PC-9 (cell line): Measurements from ENCODE around the gene TCF12. TPM values are rescaled to one million over a fixed set of nuclear protein-coding genes. Genes with fewer than 3 reads are reported as not detected.

Source experiments
- BruUV-seq: library from RNA; stranded (reverse); fragments of 400-500 nt; replicated peaks from 2 replicates; lab custom pipeline; 2021; lab: Mats Ljungman, UMichigan
- CTCF ChIA-PET: fragments of 300-600 bp; sonication (Branson Sonifier 250); formaldehyde crosslinking; loops from one replicate; lab custom pipeline; 2022; ENCODE audit warnings: antibody characterized with exemption; lab: Charles Lee
- POLR2A ChIA-PET: fragments of 300-600 bp; sonication (Branson Sonifier 250); formaldehyde crosslinking; loops from one replicate; lab custom pipeline; 2022; ENCODE audit warnings: antibody characterized with exemption; ENCODE audit not compliant: unreplicated experiment; lab: Charles Lee
- DNase-seq, 2 experiments: peaks; one replicate each; pipeline versions ENCODE4 v3.0.0 to v3.0.0-alpha.2; 2015 to 2022; ENCODE audit warnings: mixed read lengths in 1 of 2
- H2AFZ ChIP-seq: fragments of 200-600 bp; sonication (generic); 2 replicates; pipeline ENCODE4 v1.8.1; 2017; ENCODE audit warnings: antibody characterized with exemption
- H3F3A ChIP-seq: fragments of 200-600 bp; sonication (generic); 2 replicates; pipeline ENCODE4 v1.8.1; 2017; ENCODE audit warnings: antibody characterized with exemption, mild to moderate bottlenecking, low read depth; ENCODE audit not compliant: insufficient read depth
- H3K27ac ChIP-seq: fragments of 200-600 bp; sonication (generic); 2 replicates; pipeline ENCODE4 v1.6.1; 2016; ENCODE audit warnings: mixed run types
- H3K27me3 ChIP-seq: fragments of 200-600 bp; sonication (generic); 2 replicates; pipeline ENCODE4 v1.6.1; 2016; ENCODE audit warnings: low read depth, mixed run types; ENCODE audit not compliant: insufficient read depth
- H3K36me3 ChIP-seq: fragments of 200-600 bp; sonication (generic); 2 replicates; pipeline ENCODE4 v1.6.1; 2016; ENCODE audit warnings: low read depth, mixed run types
- H3K4me1 ChIP-seq: fragments of 200-600 bp; sonication (generic); replicated peaks from 2 replicates; pipeline ENCODE4 v1.6.1; 2016; ENCODE audit warnings: mixed run types; ENCODE audit not compliant: insufficient read depth
- H3K4me2 ChIP-seq: fragments of 200-600 bp; sonication (generic); 2 replicates; pipeline ENCODE4 v1.6.1; 2017; ENCODE audit warnings: mixed run types
- H3K4me3 ChIP-seq: fragments of 200-600 bp; sonication (generic); 2 replicates; pipeline ENCODE4 v1.6.1; 2016; ENCODE audit warnings: mixed run types
- H3K79me2 ChIP-seq: fragments of 200-600 bp; sonication (generic); 2 replicates; pipeline ENCODE4 v1.6.1; 2017; ENCODE audit warnings: low read depth, mixed run types
- H3K9me2 ChIP-seq: fragments of 200-600 bp; sonication (generic); 2 replicates; pipeline ENCODE4 v1.8.1; 2017; ENCODE audit warnings: mild to moderate bottlenecking; ENCODE audit not compliant: insufficient read depth
- H3K9me3 ChIP-seq: fragments of 200-600 bp; sonication (generic); 2 replicates; pipeline ENCODE4 v1.8.1; 2016; ENCODE audit warnings: low read depth; ENCODE audit not compliant: insufficient read depth
- H4K20me1 ChIP-seq: fragments of 200-600 bp; sonication (generic); 2 replicates; pipeline ENCODE4 v1.8.1; 2017; ENCODE audit not compliant: insufficient read depth
- EZH2 ChIP-seq: fragments of 200-600 bp; sonication (generic); IDR thresholded peaks from 2 replicates; pipeline ENCODE4 v1.8.0; 2017; ENCODE audit warnings: antibody characterized with exemption, low read depth
- intact Hi-C: fragments of 100-400 bp; cut with micrococcal nuclease; formaldehyde crosslinking; loops from one replicate; pipeline ENCODE4 v1.10.0; 2022; ENCODE audit not compliant: unreplicated experiment
- total RNA-seq: library from RNA; stranded (reverse); gene quantifications from 2 replicates; pipeline ENCODE4 v1.2.3, GENCODE V29; 2021
- TF ChIP-seq, protein P1 (sequence below): fragments of 200-600 bp; sonication (generic); conservative IDR thresholded peaks from 2 replicates; pipeline ENCODE4 v1.6.1; 2017; ENCODE audit warnings: mixed run types, antibody characterized with exemption, mild to moderate bottlenecking, moderate library complexity

TCF12 gene
- total RNA-seq, 1 experiment from 2014 or later: 60.1 TPM

DNA sequence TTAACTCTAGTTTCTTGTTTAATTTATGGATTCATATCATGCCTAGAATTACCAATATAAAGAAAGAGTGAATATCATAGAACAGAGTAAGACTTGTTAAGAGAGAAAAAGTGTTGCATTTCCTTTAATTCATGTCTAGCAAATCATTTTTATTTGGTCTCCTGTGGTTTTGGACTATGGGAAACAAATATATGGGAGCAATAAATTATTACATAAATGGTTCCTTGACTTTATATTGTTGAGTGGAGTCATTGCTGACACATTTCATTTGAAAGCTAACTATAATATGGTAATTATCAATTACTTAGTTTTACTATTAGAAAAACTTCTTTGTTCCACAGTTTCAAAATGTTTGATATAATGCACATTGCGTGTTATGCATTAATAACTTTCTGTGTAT, 313.1 kb downstream of the TCF12 start:
- Histone ChIP-seq H3K9me3 (no peaks in the 10 kb centered on the region), H3K4me2 (no peak overlapping the region), H3K4me3 (no peak overlapping the region), H3K36me3 (no peaks in the 10 kb centered on the region), H3K9me2 (no peaks in the 10 kb centered on the region), H3K27me3 (no peaks in the 10 kb centered on the region), H3K27ac (no peak overlapping the region), H4K20me1 (0 out of 2 replicates have a peak, but pooled peaks cover 3% of the 10 kb centered on the region), H3F3A (no peaks in the 10 kb centered on the region), H3K79me2 (no peaks in the 10 kb centered on the region), H3K4me1 (no peaks in the 10 kb centered on the region), H2AFZ (no peak overlapping the region)
- BruUV-seq: no TSS peak
- ChIA-PET POLR2A (no interaction called here), CTCF (no interaction called here)
- TF ChIP-seq, protein P1, sequence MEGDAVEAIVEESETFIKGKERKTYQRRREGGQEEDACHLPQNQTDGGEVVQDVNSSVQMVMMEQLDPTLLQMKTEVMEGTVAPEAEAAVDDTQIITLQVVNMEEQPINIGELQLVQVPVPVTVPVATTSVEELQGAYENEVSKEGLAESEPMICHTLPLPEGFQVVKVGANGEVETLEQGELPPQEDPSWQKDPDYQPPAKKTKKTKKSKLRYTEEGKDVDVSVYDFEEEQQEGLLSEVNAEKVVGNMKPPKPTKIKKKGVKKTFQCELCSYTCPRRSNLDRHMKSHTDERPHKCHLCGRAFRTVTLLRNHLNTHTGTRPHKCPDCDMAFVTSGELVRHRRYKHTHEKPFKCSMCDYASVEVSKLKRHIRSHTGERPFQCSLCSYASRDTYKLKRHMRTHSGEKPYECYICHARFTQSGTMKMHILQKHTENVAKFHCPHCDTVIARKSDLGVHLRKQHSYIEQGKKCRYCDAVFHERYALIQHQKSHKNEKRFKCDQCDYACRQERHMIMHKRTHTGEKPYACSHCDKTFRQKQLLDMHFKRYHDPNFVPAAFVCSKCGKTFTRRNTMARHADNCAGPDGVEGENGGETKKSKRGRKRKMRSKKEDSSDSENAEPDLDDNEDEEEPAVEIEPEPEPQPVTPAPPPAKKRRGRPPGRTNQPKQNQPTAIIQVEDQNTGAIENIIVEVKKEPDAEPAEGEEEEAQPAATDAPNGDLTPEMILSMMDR: no peak
- TF ChIP-seq EZH2: no peak
- intact Hi-C loops: no loop called here
- DNase-seq: no peak

DNA sequence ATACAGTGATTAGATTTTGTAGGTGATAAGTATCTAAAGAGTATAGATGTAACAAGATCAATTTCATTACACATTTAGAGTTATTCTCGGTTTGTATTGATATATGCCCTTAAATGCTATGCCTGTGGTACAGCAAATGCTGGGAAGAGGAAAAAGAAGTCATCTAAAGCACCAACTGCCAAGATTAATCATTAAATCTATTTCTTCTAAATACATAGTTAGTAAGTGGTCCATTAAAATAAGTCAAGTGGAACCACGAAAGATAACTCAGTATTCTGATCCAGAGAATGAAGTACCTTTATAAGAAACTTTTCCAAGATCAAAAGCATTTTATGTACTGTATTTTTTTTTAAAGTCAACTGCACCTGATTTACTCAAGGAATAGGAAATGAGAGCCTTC, 315.7 kb downstream of the TCF12 start:
- Histone ChIP-seq H2AFZ (no peak overlapping the region), H3F3A (no peaks in the 10 kb centered on the region), H3K4me1 (no peaks in the 10 kb centered on the region), H4K20me1 (0 out of 2 replicates have a peak, but pooled peaks cover 3% of the 10 kb centered on the region), H3K9me2 (no peaks in the 10 kb centered on the region), H3K4me2 (no peak overlapping the region), H3K27me3 (no peaks in the 10 kb centered on the region), H3K9me3 (no peaks in the 10 kb centered on the region), H3K27ac (no peak overlapping the region), H3K79me2 (no peaks in the 10 kb centered on the region), H3K36me3 (no peaks in the 10 kb centered on the region), H3K4me3 (no peak overlapping the region)
- intact Hi-C loops: no loop called here
- ChIA-PET CTCF (no interaction called here), POLR2A (no interaction called here)
- no peak for TF ChIP-seq EZH2
- TF ChIP-seq, protein P1: no peak
- BruUV-seq: no TSS peak
- no peak for DNase-seq

DNA sequence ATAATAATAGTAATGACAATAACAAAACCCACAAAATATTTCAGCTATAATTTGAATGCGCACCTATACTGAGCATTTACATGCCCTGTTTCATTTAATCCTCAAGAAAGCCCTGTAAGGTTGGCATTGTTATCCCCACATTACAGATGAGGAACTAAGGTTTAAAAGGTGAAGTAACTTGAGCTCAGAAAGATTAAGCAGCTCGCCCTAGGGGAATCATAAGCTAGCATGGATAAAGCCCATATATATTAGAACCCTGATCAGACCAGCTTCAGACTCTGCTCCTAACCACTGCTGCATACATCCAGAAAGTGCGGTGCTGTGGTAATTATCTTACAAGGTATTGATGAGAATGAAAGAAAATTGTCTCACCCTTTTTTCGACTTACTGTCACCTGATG, 316.7 kb downstream of the TCF12 start:
- intact Hi-C loops: no loop called here
- POLR2A ChIA-PET: interaction anchor here (0.5 kb wide), 1 partner anchor 728 kb away, joined by 5 read pairs; no protein-coding TSS in a partner anchor
- H3K4me3 ChIP-seq: no peak overlapping the region
- no peaks in the 10 kb centered on the region for H3F3A ChIP-seq
- no peak overlapping the region for H3K27ac ChIP-seq
- DNase-seq: no peak
- H3K27me3 ChIP-seq: no peaks in the 10 kb centered on the region
- H3K9me2 ChIP-seq: no peaks in the 10 kb centered on the region
- no peaks in the 10 kb centered on the region for H3K79me2 ChIP-seq
- no peak overlapping the region for H3K4me2 ChIP-seq
- no peaks in the 10 kb centered on the region for H3K4me1 ChIP-seq
- H3K36me3 ChIP-seq: no peaks in the 10 kb centered on the region
- BruUV-seq: no TSS peak
- no peak overlapping the region for H2AFZ ChIP-seq
- 0 out of 2 replicates have a peak, but pooled peaks cover 3% of the 10 kb centered on the region for H4K20me1 ChIP-seq
- no peaks in the 10 kb centered on the region for H3K9me3 ChIP-seq
- TF ChIP-seq EZH2: no peak
- TF ChIP-seq, protein P1: no peak
- CTCF ChIA-PET: no interaction called here
